Heart right ventricle (tissue), 16 donors: Measurements from ENCODE around the gene E2F2. TPM values are rescaled to one million over a fixed set of nuclear protein-coding genes. Genes with fewer than 3 reads are reported as not detected.

Experiments
- ATAC-seq, 8 donors: fragments of 200-7000 bp; cut with Tn5 transposase; one replicate each; pipeline ENCODE4 v1.9.1; 2020; ENCODE audit warnings: mild to moderate bottlenecking in 8 of 8, moderate library complexity in 8 of 8, moderate number of reproducible peaks in 1 of 8
- DNase-seq, 2 donors: peaks; one replicate each; pipeline ENCODE4 v3.0.0-alpha.2; 2020
- H3K27ac ChIP-seq, 10 donors: fragments of 200-600 bp; sonication (generic) in 2 of 10; one replicate each; pipeline versions ENCODE4 v1.5.0 to v1.8.0; 2020 to 2022; ENCODE audit warnings: mild to moderate bottlenecking in 3 of 10
- H3K27me3 ChIP-seq, 7 donors: fragments of 200-600 bp; one replicate each; pipeline ENCODE4 v1.8.0; 2021 to 2022; ENCODE audit warnings: mild to moderate bottlenecking in 2 of 7
- H3K36me3 ChIP-seq, 9 donors: fragments of 200-600 bp; sonication (generic) in 1 of 9; one replicate each; pipeline versions ENCODE4 v1.5.0 to v1.8.0; 2020 to 2022; ENCODE audit warnings: mild to moderate bottlenecking in 2 of 9
- H3K4me1 ChIP-seq, 9 donors: fragments of 200-600 bp; sonication (generic) in 1 of 9; one replicate each; pipeline versions ENCODE4 v1.5.0 to v1.8.0; 2020 to 2022; ENCODE audit warnings: mild to moderate bottlenecking in 4 of 9
- H3K4me3 ChIP-seq, 10 donors: fragments of 200-600 bp; sonication (generic) in 2 of 10; one replicate each; pipeline versions ENCODE4 v1.5.0 to v1.8.0; 2020 to 2022; ENCODE audit warnings: mild to moderate bottlenecking in 7 of 10, moderate library complexity in 2 of 10
- H3K9me3 ChIP-seq, 11 donors: fragments of 200-600 bp in 10 of 11; sonication (generic) in 2 of 11; one replicate each; pipeline versions ENCODE4 v1.5.0 to v1.8.0; 2013 to 2022; ENCODE audit warnings: mild to moderate bottlenecking in 2 of 11, control low read depth in 1 of 11, moderate library complexity in 1 of 11
- CTCF ChIP-seq, 9 donors: fragments of 200-600 bp; sonication (generic) in 2 of 9; IDR thresholded peaks; one replicate each; pipeline versions ENCODE4 v1.5.0 to v1.8.0; 2021 to 2022; ENCODE audit warnings: antibody characterized with exemption in 9 of 9, mild to moderate bottlenecking in 5 of 9, moderate library complexity in 1 of 9
- WGBS, 2 donors: extraction: QIAGEN DNeasy Blood & Tissue Kit; methylation state at CpG; one replicate each; pipeline ENCODE4 v1.1.7; 2013; ENCODE audit warnings: inconsistent platforms in 1 of 2; 5-methylcytosine and 5-hydroxymethylcytosine counted together
- intact Hi-C, 10 donors: fragments of 100-400 bp; cut with DNase I; formaldehyde crosslinking; loops; one replicate each; pipeline versions ENCODE4 v1.11.1 to v1.14.2; 2022
- polyA plus RNA-seq, 2 donors: library from polyadenylated mRNA; stranded (reverse); fragments of 200-250 nt; gene quantifications; one replicate each; pipeline ENCODE4 v1.2.3, GENCODE V29; 2013
- total RNA-seq, 10 donors: library from RNA; stranded (reverse); fragmentation: NEBNext Ultra II Directional in 3 of 10; extraction: Animal tissue kit (Norgen Biotek cat#: 25700) in 3 of 10; gene quantifications; one replicate each; pipeline versions ENCODE4 v1.2.1 to v1.2.4, GENCODE V29; 2021 to 2023
- donor health status: Arrhythmogenic right ventricular cardiomyopathy.
- donor health status: ischemic (EF 13 %, LVEDD 7.1; RV severe dilation, severe dysfunction).
- donor health status: healthy with polysubstance abuse.
- donor health status: DM: no; HTN: yes; CAD: no.
- donor health status: DM: no; HTN: no; CAD: no.
- donor health status: ischemic (EF 25% LVEDD 6.9; RV normal size, moderate dysfunction).
- donor health status: ischemic (EF 25% LVEDD 5.7; RV mildly dilated, moderate dysfunction).
- donor health status: healthy.
- donor health status: DM: yes; HTN: yes; CAD: no.
- donor health status: Ischemic cardiomyopathy.
- donor health status: ischemic (EF 35%, LVEDD 5.7; RV mildly dilated, moderate dysfunction).
- donor health status: nonischemic (EF 11% LVEDD 7.7; RV severe dilation, severe dysfunction).
- donor health status: DM: yes; HTN: yes; CAD: no.
- donor health status: PGD.
- donor health status: ischemic (EF 29% LVEDD 5.4; RV normal size, mild dysfunction).
- donor health status: nonischemic (EF 23%, LVEDD 6.1; RV moderate dilation, normal function).

The E2F2 gene
- total and polyA plus RNA-seq, 12 donors: 0.04 to 2.3 (median 0.15) TPM; not detected in 2

- Histone ChIP-seq H3K4me3 (peak overlapping the region; percentile 62 to 97 (median 82)), H3K36me3 (peaks cover 0 to 20% (median 6%) of the 10 kb centered on the region in 9 donors), H3K27ac (peak overlapping the region; percentile 90 to 99 (median 95)), H3K4me1 (peaks cover 13 to 76% (median 63%) of the 10 kb centered on the region in 9 donors), H3K27me3 (peaks cover 0 to 22% (median 0%) of the 10 kb centered on the region in 7 donors), H3K9me3 (no peaks in the 10 kb centered on the region)
- 33 to 37% methylated on average over 8 of the region's 8 CpGs for WGBS, 2 donors
- no peak for TF ChIP-seq CTCF (IDR thresholded peaks at IDR 0.05)
- ATAC-seq (no peak), DNase-seq (no peak)
- intact Hi-C loops: loop anchor here in 2 of 10 donors (10.0 kb wide), 1 partner anchor 187 kb away; the partner anchor contains the start of gene ELOA (in 2 of the 2)
These were observed 26.6 kb upstream of the E2F2 start for GRCh38 chr1:23557471-23558124.

- DNase-seq (no peak), ATAC-seq (no peak)
- Histone ChIP-seq H3K4me1 (peaks cover 13 to 70% (median 58%) of the 10 kb centered on the region in 9 donors), H3K4me3 (peak overlapping the region; percentile 62 to 97 (median 82)), H3K9me3 (no peaks in the 10 kb centered on the region), H3K27ac (peak overlapping the region; percentile 90 to 99 (median 95)), H3K36me3 (peaks cover 0 to 20% (median 6%) of the 10 kb centered on the region in 9 donors), H3K27me3 (peaks cover 0 to 22% (median 0%) of the 10 kb centered on the region in 7 donors)
- intact Hi-C loops: loop anchor here in 2 of 10 donors (10.0 kb wide), 1 partner anchor 188 kb away; the partner anchor contains the start of gene ELOA (in 2 of the 2)
- 45 to 59% methylated on average over 4 of the region's 4 CpGs for WGBS, 2 donors
- TF ChIP-seq CTCF (IDR thresholded peaks at IDR 0.05): no peak
These were observed 25.8 kb upstream of the E2F2 start for GRCh38 chr1:23556635-23557470.

GRCh38 chr1:23555986-23556634, 25.1 kb upstream of the E2F2 start:
- peaks cover 0 to 22% (median 0%) of the 10 kb centered on the region in 7 donors for H3K27me3 ChIP-seq
- DNase-seq: no peak
- intact Hi-C loops: loop anchor here in 2 of 10 donors (10.0 kb wide), 1 partner anchor 189 kb away; the partner anchor contains the start of gene ELOA (in 2 of the 2)
- peak overlapping the region; percentile 90 to 99 (median 95) for H3K27ac ChIP-seq
- peak overlapping the region; percentile 62 to 97 (median 82) for H3K4me3 ChIP-seq
- peak in 2 of 8 donors; percentile 1 to 2 for ATAC-seq
- peaks cover 0 to 20% (median 6%) of the 10 kb centered on the region in 9 donors for H3K36me3 ChIP-seq
- TF ChIP-seq CTCF (IDR thresholded peaks at IDR 0.05): no peak
- H3K4me1 ChIP-seq: peaks cover 9 to 62% (median 51%) of the 10 kb centered on the region in 9 donors
- no peaks in the 10 kb centered on the region for H3K9me3 ChIP-seq
- WGBS, 2 donors: 27 to 37% methylated on average over 9 of the region's 9 CpGs
